Activated naive CD8-positive, alpha-beta T cell (primary cell): ENCODE results near the gene ADAMTS9.

Experiments
- H3K27ac Mint-ChIP-seq: one replicate; pipeline ENCODE4 v1.8.0; 2021; ENCODE audit warnings: mixed read lengths
- H3K27me3 Mint-ChIP-seq: one replicate; pipeline ENCODE4 v1.8.0; 2021; ENCODE audit warnings: mixed read lengths
- H3K36me3 Mint-ChIP-seq: one replicate; pipeline ENCODE4 v1.8.0; 2021; ENCODE audit warnings: mixed read lengths
- H3K4me1 Mint-ChIP-seq: one replicate; pipeline ENCODE4 v1.8.0; 2021; ENCODE audit warnings: low read depth, mixed read lengths
- H3K4me3 Mint-ChIP-seq: one replicate; pipeline ENCODE4 v1.8.0; 2021; ENCODE audit warnings: mild to moderate bottlenecking, mixed read lengths
- H3K9me3 Mint-ChIP-seq: one replicate; pipeline ENCODE4 v1.8.0; 2021; ENCODE audit warnings: low read depth, mixed read lengths

ADAMTS9 gene

DNA sequence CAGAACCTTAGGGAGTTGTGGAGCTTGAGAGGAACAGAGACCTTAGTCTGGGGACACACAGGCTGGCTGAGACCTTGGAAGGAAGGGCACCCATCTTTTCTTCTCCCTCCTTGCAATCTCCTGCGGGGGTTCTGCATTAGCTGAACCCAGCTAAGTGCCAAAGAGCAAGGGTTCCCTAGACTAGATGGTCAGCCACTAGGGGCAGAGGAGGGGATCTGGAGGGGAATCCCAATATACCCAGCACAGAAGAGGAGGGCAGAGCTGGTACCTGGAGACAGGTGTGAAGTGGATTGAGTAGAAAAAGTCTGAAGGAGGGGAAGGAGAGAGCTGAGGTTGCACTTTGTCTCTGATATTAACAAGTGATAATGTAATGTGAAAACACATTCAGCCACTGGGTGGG lies 212.8 kb downstream of the ADAMTS9 start:
- peaks cover 10% of the 10 kb centered on the region for H3K27me3 Mint-ChIP-seq
- no peaks in the 10 kb centered on the region for H3K36me3 Mint-ChIP-seq

DNA sequence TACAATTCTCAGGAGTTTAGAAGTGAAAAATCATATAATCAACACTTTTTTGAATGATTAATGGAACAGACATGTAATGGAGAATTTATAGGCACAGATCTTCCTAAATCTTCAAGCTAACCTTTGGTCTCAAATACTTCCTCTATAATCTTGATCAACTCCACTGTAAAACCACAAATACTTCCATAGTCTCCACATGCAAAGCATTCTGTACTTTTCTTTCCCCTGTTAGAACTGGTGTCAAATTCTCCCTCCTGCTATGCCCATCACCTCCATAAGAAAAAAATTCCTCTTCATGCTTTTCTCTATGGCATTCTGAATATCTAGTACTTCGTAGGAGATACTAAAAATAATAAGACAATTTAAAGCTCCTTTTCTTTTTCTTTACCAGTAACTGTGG lies 214.3 kb downstream of the ADAMTS9 start:
- Mint-ChIP-seq H3K9me3 (no peaks in the 10 kb centered on the region), H3K27me3 (peaks cover 13% of the 10 kb centered on the region), H3K4me3 (no peak overlapping the region), H3K36me3 (no peaks in the 10 kb centered on the region), H3K27ac (no peak overlapping the region), H3K4me1 (no peaks in the 10 kb centered on the region)

More for the DNA sequence above, 212.8 kb downstream of the ADAMTS9 start:
- H3K9me3 Mint-ChIP-seq: no peaks in the 10 kb centered on the region
- H3K27ac Mint-ChIP-seq: no peak overlapping the region
- H3K4me3 Mint-ChIP-seq: no peak overlapping the region
- H3K4me1 Mint-ChIP-seq: no peaks in the 10 kb centered on the region

DNA sequence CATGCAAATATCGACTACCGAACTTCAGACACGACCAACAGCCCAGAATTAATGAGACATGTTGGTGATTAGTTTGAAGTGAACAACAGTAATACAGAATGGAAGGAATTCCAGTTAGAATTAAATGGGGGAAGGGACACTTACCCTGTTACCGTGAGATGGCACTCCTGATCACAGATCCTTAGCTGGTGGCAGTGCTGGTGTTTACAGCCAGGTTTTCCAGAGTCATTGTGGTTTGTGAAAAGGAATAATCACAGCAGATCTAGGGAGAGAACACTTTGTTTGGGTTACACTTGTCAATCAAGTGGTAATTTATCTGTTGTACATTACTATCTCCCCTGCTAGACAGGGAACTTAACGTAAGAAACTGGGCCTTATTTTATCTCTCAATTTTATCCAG lies 217.4 kb downstream of the ADAMTS9 start:
- H3K4me1 Mint-ChIP-seq: no peaks in the 10 kb centered on the region
- H3K4me3 Mint-ChIP-seq: no peak overlapping the region
- H3K9me3 Mint-ChIP-seq: no peaks in the 10 kb centered on the region
- H3K36me3 Mint-ChIP-seq: no peaks in the 10 kb centered on the region
- H3K27ac Mint-ChIP-seq: no peak overlapping the region
- H3K27me3 Mint-ChIP-seq: peaks cover 12% of the 10 kb centered on the region

DNA sequence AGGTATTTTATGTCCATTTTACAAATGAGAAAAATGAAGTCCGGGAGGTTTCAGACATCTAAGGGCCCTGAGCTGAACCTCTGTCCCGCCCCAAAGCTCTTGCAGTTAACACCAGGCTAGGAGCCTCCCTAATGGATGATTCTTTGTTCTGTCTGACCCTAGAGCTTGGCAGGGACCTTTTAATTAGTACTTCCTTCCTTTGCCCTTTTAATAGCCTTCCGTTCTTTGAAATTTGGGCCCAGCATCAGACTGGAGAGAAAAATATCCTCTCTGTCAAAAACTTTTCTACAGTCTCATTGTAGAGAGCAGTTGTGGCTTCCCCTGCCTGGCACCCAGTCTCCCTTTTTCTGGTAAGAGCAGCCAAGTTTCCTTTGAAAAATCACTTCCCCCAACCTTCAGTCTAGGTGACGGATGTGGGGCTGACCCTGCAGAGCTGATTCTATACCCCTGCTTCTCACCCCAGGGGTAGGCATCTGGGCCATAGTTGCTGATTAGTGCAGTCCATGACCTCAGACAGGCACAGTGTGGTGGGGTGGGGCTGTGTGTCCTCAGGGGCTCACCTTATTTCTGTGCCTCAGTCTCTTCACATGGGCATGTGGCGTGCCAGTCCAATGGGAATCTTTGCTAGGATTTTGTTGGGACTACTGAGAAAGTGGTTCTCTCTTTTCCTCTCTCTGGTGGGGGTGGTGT lies 220.4 kb downstream of the ADAMTS9 start:
- Mint-ChIP-seq H3K4me1 (peaks cover under 1% of the 10 kb centered on the region), H3K4me3 (no peak overlapping the region), H3K27ac (no peak overlapping the region), H3K27me3 (peaks cover 6% of the 10 kb centered on the region), H3K9me3 (no peaks in the 10 kb centered on the region), H3K36me3 (no peaks in the 10 kb centered on the region)
